Measurements from ENCODE around the gene MINDY1.

MINDY1 gene

GRCh38 chr1:150974580-150975478 lies 31.9 kb downstream of the MINDY1 start, which contains the start of gene CERS2:
TSS of gene CERS2 (minus strand) at chr1:150974835. CDS start at chr1:150969090, 5,745 bp downstream.
- TF ChIP-seq CTCF (IDR thresholded peaks at IDR 0.05) (0 out of 2 replicates have a peak, but pooled peaks have one; percentile 6), ZFX (IDR thresholded peaks at IDR 0.05; ENCODE audit: borderline replicate concordance) (no peak)

DNA sequence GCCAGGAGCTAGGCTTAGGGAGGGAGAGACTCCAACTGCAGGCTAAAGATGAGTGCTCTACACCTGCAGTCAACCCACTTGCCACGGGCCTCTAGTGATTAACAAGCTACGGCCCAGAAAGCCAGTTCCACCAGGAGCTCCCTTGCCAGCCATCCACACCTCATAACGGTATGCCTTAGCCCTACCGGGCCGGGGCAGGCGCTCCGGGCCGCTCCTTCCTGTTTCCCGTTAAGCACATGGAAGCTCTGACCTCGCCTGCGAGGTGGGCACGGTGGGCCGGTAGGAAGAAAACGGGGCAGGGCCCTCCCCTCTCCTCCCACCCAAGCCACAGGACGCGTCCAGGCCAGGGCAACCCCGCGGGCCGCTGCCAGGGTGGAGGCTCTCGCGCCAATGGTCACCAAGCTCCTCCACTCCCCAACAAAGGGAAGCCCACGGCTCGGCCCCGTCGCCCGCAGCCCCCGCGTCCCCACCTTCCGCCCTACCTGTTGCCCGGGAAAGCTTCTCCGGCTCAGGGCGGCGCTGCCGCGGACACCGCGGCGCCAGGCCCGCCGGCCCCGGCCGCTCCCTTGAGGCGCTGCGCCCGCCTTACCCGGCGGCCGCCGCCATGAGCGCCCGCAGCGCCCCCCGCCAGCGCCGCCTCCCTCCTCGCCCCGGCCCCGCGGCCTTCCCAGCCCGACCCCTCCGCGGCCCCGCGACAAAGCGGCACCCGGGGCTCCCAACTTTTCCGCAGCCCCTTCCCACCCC lies 32.7 kb downstream of the MINDY1 start:
- peak overlapping the region; percentile 86 for H3K27ac ChIP-seq
- TF ChIP-seq CTCF (IDR thresholded peaks at IDR 0.05), result peak; percentile 39
- no peak for TF ChIP-seq ZFX (IDR thresholded peaks at IDR 0.05; ENCODE audit: borderline replicate concordance)

More at GRCh38 chr1:150974580-150975478, 31.9 kb downstream of the MINDY1 start, which contains the start of gene CERS2:
- H3K27ac ChIP-seq, result peak within 1 kb of the TSS; percentile 86

DNA sequence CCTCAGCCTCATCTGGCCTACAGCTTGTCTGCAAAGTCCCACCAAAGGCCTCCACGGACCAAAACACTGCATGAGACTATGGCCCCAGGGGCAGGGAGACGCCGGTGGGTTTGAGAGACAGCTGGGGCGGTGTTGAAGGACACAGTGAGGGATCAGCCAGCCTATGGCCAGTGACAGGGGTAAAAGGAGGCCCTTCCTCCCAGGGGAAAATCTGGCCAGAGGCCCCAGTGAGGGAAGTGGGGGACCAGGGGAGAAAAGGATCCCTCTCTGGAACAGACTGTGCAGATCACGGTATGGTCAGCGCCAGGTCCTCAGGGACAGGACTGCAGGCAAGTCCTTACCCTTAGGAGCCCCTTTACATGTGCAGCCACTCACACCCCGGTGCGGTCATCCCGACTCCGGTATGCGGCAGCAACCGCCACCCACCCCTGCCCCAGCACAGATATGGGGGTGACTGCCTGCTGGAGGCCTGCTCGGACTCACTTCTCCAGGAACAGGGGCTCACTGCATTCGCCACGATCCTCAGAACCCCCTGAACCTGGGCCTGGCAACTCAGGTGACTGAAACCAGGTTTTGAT lies 33.4 kb downstream of the MINDY1 start:
- H3K27ac ChIP-seq, result peak overlapping the region; percentile 86
- TF ChIP-seq CTCF (IDR thresholded peaks at IDR 0.05), result no peak
- TF ChIP-seq ZFX (IDR thresholded peaks at IDR 0.05; ENCODE audit: borderline replicate concordance), result no peak

- no peak for TF ChIP-seq CTCF (IDR thresholded peaks at IDR 0.05)
- TF ChIP-seq ZFX (IDR thresholded peaks at IDR 0.05; ENCODE audit: borderline replicate concordance), result no peak
- H3K27ac ChIP-seq, result peak overlapping the region; percentile 86
Measured at GRCh38 chr1:150972417-150972940, 34.2 kb downstream of the MINDY1 start.

DNA sequence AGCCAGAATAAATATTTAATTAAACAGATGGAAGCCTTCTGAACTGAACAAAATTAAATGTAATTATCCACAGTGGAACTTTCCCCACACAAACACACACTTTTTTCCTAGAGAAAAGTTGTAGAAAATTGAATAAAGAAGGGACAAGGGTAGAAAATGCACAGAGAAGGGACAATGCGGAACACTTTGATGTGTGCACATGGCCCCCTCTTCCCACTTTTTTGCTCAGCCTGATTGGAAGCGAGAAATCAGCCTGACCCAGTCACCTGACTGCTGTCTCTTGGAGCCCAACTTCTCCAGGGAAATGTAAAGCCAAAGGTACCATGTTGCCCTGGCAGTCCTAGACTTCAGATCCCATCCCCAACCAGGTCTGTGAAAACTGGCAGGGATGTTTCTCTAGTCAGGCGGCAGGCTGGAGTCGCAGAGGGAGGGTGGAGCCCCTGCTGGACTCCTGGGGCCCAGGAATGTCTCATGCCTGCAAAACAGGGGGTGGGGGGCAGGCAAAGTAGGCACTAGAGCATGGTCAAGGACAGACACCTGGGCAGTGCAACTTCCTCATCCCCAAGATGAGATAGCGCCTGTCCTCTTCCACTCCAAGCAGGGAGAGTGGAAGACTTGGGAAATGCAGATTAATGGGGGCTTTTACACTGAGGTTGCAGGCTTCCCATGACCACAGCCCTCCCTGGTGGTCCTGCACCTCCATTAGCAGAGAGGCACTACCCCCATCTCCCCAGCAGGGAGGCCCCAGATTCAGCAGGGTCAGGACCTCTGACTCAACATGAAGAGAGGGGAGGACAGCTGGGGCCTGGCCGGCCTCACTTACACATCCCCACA lies 34.9 kb downstream of the MINDY1 start:
- peak overlapping the region; percentile 86 for H3K27ac ChIP-seq
- TF ChIP-seq ZFX (IDR thresholded peaks at IDR 0.05; ENCODE audit: borderline replicate concordance), result no peak
- no peak for TF ChIP-seq CTCF (IDR thresholded peaks at IDR 0.05)

GRCh38 chr1:150970808-150971582 lies 35.7 kb downstream of the MINDY1 start:
- peak overlapping the region; percentile 86 for H3K27ac ChIP-seq
- TF ChIP-seq ZFX (IDR thresholded peaks at IDR 0.05; ENCODE audit: borderline replicate concordance) (no peak), CTCF (IDR thresholded peaks at IDR 0.05) (no peak)
